Measurements from ENCODE around the gene FBXW9. TPM values are rescaled to one million over a fixed set of nuclear protein-coding genes. Genes with fewer than 3 reads are reported as not detected.
"Not testable (repeated sequence)": the region's sequence is repeated elsewhere in the genome, so short reads cannot be mapped to it uniquely, and the experiment has no call there.

Gene FBXW9
- total RNA-seq, 2 donors from 2014 or later, result 3.5 to 6.9 TPM

DNA sequence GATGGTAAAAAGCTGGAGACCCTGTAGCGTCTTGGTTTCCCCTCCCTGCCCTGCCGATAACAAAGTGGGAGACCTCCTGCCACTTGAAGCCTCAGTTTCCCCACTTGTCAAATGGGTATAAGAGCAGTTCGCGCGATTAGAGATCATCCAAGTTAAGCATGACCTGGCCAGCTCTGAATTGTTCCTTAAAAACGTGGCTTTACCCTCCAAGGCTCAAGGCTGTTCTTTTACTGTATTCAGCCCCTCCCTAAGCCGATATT lies 26.9 kb upstream of the FBXW9 start:
- H3K4me1 Mint-ChIP-seq (ENCODE audit: low read depth), result peaks cover 43% of the 10 kb centered on the region
- no peaks in the 10 kb centered on the region for H3K27me3 Mint-ChIP-seq (ENCODE audit: low read depth)
- ATAC-seq (replicated peaks in 1 of 2) (no peak), DNase-seq (no peak)
- peak overlapping the region; percentile 75 for H3K27ac Mint-ChIP-seq
- peaks cover 8 to 23% of the 10 kb centered on the region in 2 donors for H3K36me3 Mint-ChIP-seq (ENCODE audit: insufficient read depth in 2 of 2)
- H3K4me3 Mint-ChIP-seq, result peak overlapping the region; percentile 94 to 99
- H3K9me3 Mint-ChIP-seq, result no peaks in the 10 kb centered on the region

- Mint-ChIP-seq H3K27ac (peak overlapping the region; percentile 75), H3K27me3 (ENCODE audit: low read depth) (no peaks in the 10 kb centered on the region), H3K4me1 (ENCODE audit: low read depth) (peaks cover 45% of the 10 kb centered on the region), H3K36me3 (ENCODE audit: insufficient read depth in 2 of 2) (peaks cover 8 to 20% of the 10 kb centered on the region in 2 donors), H3K9me3 (no peaks in the 10 kb centered on the region), H3K4me3 (peak overlapping the region; percentile 94 to 99)
- peak; percentile 90 for ATAC-seq (replicated peaks in 1 of 2)
- DNase-seq, result peak; percentile 92 to 97
Measured at GRCh38 chr19:12722566-12723380, 26.3 kb upstream of the FBXW9 start.

DNA sequence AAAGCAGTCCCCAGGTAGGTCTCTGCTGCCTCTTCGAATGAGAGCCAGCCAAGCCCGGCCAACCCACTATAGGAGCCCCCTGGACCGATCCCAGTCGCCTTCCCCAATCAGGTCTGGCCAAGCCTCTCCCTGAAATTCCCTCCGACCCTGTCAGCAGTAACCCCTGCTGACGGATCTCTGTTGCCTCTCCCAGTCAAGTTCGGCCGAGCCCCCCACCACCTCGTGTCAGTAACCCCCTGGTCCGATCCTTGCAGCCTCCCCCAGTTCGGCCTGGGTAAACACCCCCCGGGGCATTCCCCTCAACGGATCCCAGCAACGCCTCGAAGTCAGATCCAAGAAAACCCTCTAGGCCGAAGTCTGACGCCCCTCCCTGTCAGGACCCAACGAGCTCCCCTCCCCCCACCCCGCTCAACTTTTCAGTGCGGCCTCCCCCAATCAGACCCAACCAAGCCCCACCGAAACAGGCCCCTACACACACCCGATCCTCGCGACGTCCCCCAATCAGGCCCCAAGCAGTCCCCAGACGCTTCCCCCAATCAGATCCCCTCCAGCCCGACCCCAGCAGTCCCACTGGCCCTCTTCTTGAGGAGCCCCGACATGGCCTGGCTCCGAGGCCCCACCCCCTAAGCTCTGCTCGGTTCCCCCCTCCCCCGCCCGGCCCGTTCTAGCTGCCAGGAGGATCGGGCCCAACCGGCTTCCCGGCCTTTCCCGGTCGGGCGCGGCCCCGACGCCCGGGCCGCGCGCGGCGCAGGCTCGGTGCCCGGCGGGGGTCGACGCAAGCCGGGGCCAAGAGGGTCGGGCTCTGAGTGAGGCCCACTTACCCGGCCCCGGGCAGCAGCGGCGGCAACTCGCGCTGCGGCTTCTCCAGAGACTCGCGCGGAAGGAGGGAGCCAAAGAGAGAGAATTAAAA lies 25.5 kb upstream of the FBXW9 start:
- no peaks in the 10 kb centered on the region for H3K27me3 Mint-ChIP-seq (ENCODE audit: low read depth)
- peaks cover 8 to 18% of the 10 kb centered on the region in 2 donors for H3K36me3 Mint-ChIP-seq (ENCODE audit: insufficient read depth in 2 of 2)

DNA sequence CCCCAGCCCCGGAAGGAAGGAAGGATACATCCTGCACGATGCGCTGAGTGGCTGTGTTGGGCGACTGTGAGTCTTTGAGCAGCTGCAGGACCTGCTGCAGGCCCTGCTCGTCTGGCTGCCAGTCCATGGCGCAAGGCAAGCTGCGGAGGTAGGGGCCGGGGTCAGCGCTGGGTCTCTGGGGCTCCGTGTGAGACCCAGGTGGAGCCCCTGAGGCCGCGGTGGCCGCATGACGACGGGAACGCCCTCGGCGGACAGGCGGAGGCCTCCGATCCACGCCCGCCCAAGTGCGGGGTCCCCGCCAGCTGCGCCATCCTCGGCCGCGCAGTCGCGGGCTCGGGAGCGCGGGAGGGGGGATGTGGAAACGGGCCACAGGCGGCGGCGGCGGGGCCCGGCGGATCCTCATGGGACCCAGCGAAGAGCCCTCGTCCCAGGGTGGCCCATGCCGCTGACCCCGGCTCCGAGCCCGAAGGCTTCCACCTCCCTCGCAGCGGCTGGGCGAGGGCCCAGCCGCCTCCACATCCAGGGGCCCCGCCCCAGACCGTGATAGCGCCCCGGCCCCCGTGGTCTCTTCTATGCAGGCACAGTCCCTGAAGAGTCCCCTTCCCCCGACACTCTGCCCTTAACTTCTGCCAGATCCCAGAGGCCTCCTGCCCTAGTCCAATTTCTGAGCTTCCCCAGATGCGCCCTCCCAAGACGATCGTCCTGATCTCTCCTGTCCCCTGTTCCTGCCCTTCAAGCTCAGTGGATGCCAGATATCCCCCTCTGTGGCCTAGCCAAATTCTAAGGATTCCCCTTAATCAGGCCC lies 24.6 kb upstream of the FBXW9 start:
- peak in 1 of 2 donors; percentile 25 for DNase-seq
- H3K4me3 Mint-ChIP-seq, result peak overlapping the region; percentile 95 to 96
- ATAC-seq (replicated peaks in 1 of 2), result no peak
- peaks cover 13 to 15% of the 10 kb centered on the region in 2 donors for H3K36me3 Mint-ChIP-seq (ENCODE audit: insufficient read depth in 2 of 2)
- H3K27ac Mint-ChIP-seq, result peak overlapping the region; percentile 97
- H3K4me1 Mint-ChIP-seq (ENCODE audit: low read depth), result peaks cover 55% of the 10 kb centered on the region
- H3K9me3 Mint-ChIP-seq, result no peaks in the 10 kb centered on the region
- H3K27me3 Mint-ChIP-seq (ENCODE audit: low read depth), result no peaks in the 10 kb centered on the region

More for the DNA sequence above, 25.5 kb upstream of the FBXW9 start:
- Mint-ChIP-seq H3K9me3 (no peaks in the 10 kb centered on the region), H3K27ac (peak overlapping the region; percentile 97), H3K4me3 (peak overlapping the region; percentile 96 to 99), H3K4me1 (ENCODE audit: low read depth) (peaks cover 50% of the 10 kb centered on the region)
- peak; percentile 62 to 67 for ATAC-seq (replicated peaks in 1 of 2)
- peak; percentile 65 to 76 for DNase-seq

GRCh38 chr19:12720296-12720695 lies 23.9 kb upstream of the FBXW9 start:
- H3K36me3 Mint-ChIP-seq (ENCODE audit: insufficient read depth in 2 of 2), result peaks cover 13 to 15% of the 10 kb centered on the region in 2 donors
- no peaks in the 10 kb centered on the region for H3K27me3 Mint-ChIP-seq (ENCODE audit: low read depth)
- no peaks in the 10 kb centered on the region for H3K9me3 Mint-ChIP-seq
- H3K4me1 Mint-ChIP-seq (ENCODE audit: low read depth), result peaks cover 55% of the 10 kb centered on the region
- ATAC-seq (replicated peaks in 1 of 2) (no peak), DNase-seq (no peak)
- no peak overlapping the region for H3K27ac Mint-ChIP-seq
- peak overlapping the region; percentile 52 to 95 for H3K4me3 Mint-ChIP-seq

- Mint-ChIP-seq H3K27ac (no peak overlapping the region), H3K36me3 (ENCODE audit: insufficient read depth in 2 of 2) (peaks cover 11 to 16% of the 10 kb centered on the region in 2 donors), H3K9me3 (no peaks in the 10 kb centered on the region), H3K4me1 (ENCODE audit: low read depth) (peaks cover 34% of the 10 kb centered on the region), H3K27me3 (ENCODE audit: low read depth) (no peaks in the 10 kb centered on the region), H3K4me3 (no peak overlapping the region)
- DNase-seq, result no peak
- no peak for ATAC-seq (replicated peaks in 1 of 2)
Measured at GRCh38 chr19:12715929-12716328, 19.5 kb upstream of the FBXW9 start.

- Mint-ChIP-seq H3K4me3 (no peak overlapping the region), H3K9me3 (no peaks in the 10 kb centered on the region), H3K27ac (no peak overlapping the region), H3K27me3 (ENCODE audit: low read depth) (no peaks in the 10 kb centered on the region), H3K36me3 (ENCODE audit: insufficient read depth in 2 of 2) (peaks cover 11 to 20% of the 10 kb centered on the region in 2 donors), H3K4me1 (ENCODE audit: low read depth) (peaks cover 26% of the 10 kb centered on the region)
- no peak for DNase-seq
- no peak for ATAC-seq (replicated peaks in 1 of 2)
Measured at GRCh38 chr19:12715102-12715501, 18.7 kb upstream of the FBXW9 start.

- not testable (repeated sequence) for H3K9me3 Mint-ChIP-seq; H3K27ac Mint-ChIP-seq; H3K27me3 Mint-ChIP-seq (ENCODE audit: low read depth); DNase-seq; H3K4me3 Mint-ChIP-seq; ATAC-seq (replicated peaks in 1 of 2)
- peaks cover 11% of the 10 kb centered on the region for H3K4me1 Mint-ChIP-seq (ENCODE audit: low read depth)
- H3K36me3 Mint-ChIP-seq (ENCODE audit: insufficient read depth in 2 of 2), result peaks cover 11 to 15% of the 10 kb centered on the region in 2 donors
Measured at GRCh38 chr19:12713304-12713703, 16.9 kb upstream of the FBXW9 start.

- not testable (repeated sequence) for H3K27me3 Mint-ChIP-seq (ENCODE audit: low read depth); H3K4me3 Mint-ChIP-seq; ATAC-seq (replicated peaks in 1 of 2); H3K4me1 Mint-ChIP-seq (ENCODE audit: low read depth); H3K9me3 Mint-ChIP-seq; H3K27ac Mint-ChIP-seq; DNase-seq
- peaks cover 11 to 15% of the 10 kb centered on the region in 2 donors for H3K36me3 Mint-ChIP-seq (ENCODE audit: insufficient read depth in 2 of 2)
Measured at GRCh38 chr19:12712077-12712476, 15.6 kb upstream of the FBXW9 start.

DNA sequence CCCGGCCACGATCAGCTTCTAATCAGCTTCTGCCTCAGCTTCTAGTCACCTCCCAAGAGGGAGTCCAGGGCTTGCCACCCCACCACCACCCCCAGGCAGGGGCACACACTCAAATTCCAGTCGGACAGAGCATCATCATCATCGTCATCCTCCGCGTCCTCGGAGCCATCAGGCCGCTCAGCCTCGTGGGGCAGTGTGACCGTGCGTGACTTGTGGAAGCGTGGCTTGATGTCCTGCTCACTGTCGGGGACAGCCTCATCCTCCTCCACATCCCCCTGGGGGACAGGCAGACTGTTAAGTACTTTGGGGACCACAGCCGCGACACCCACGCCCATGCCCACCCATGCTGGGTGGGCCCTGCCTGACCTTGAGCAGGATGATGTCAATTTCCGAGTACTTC lies 14.8 kb upstream of the FBXW9 start:
- Mint-ChIP-seq H3K27me3 (ENCODE audit: low read depth) (no peaks in the 10 kb centered on the region), H3K4me3 (no peak overlapping the region), H3K36me3 (ENCODE audit: insufficient read depth in 2 of 2) (peaks cover 8 to 15% of the 10 kb centered on the region in 2 donors), H3K9me3 (no peaks in the 10 kb centered on the region), H3K4me1 (ENCODE audit: low read depth) (no peaks in the 10 kb centered on the region), H3K27ac (no peak overlapping the region)
- ATAC-seq (replicated peaks in 1 of 2) (no peak), DNase-seq (no peak)

GRCh38 chr19:12708641-12709040 lies 12.2 kb upstream of the FBXW9 start:
- ATAC-seq (replicated peaks in 1 of 2) (no peak), DNase-seq (no peak)
- no peaks in the 10 kb centered on the region for H3K9me3 Mint-ChIP-seq
- no peak overlapping the region for H3K4me3 Mint-ChIP-seq
- peaks cover 8 to 17% of the 10 kb centered on the region in 2 donors for H3K36me3 Mint-ChIP-seq (ENCODE audit: insufficient read depth in 2 of 2)
- no peak overlapping the region for H3K27ac Mint-ChIP-seq
- H3K27me3 Mint-ChIP-seq (ENCODE audit: low read depth), result no peaks in the 10 kb centered on the region
- H3K4me1 Mint-ChIP-seq (ENCODE audit: low read depth), result no peaks in the 10 kb centered on the region

DNA sequence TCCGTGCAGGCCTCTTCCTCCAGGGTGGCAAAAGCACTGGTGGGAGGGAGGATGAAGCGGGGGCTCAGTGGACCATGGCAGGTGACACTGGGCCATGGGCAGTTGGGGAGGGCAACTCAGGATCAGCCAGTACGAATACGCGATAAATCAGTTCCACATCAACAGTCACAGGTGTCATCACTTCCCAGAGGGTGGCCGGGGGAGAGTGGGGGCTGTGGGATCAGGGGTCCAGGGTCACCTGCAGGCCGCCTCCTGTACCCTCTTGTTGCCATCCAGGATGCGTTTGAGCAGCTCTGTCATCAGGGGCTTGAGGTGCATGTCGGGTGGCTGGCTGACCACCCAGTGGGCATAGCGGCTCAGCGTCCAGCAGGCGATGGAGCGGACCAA lies 9.9 kb upstream of the FBXW9 start:
- H3K4me1 Mint-ChIP-seq (ENCODE audit: low read depth), result no peaks in the 10 kb centered on the region
- H3K27ac Mint-ChIP-seq, result no peak overlapping the region
- ATAC-seq (replicated peaks in 1 of 2) (no peak), DNase-seq (no peak)
- peaks cover 9 to 21% of the 10 kb centered on the region in 2 donors for H3K36me3 Mint-ChIP-seq (ENCODE audit: insufficient read depth in 2 of 2)
- H3K27me3 Mint-ChIP-seq (ENCODE audit: low read depth), result no peaks in the 10 kb centered on the region
- H3K9me3 Mint-ChIP-seq, result no peaks in the 10 kb centered on the region
- H3K4me3 Mint-ChIP-seq, result no peak overlapping the region

Measured in activated T-cell treated with anti-CD3 and anti-CD28 coated beads, Interleukin-2, amount 50 U/mL, for 72 hours (primary cell).